22Rv1 (cell line): Measurements from ENCODE around the gene NDUFV2.

ENCODE experiments used
- CTCF ChIP-seq: fragments of 450-650 bp; IDR thresholded peaks from 2 replicates; pipeline ENCODE4 v1.5.1; 2017; ENCODE audit warnings: mild to moderate bottlenecking
- ZFX ChIP-seq: fragments of 450-650 bp; IDR thresholded peaks from 2 replicates; pipeline ENCODE4 v1.6.1; 2017; ENCODE audit warnings: antibody characterized with exemption, borderline replicate concordance

- no peak for TF ChIP-seq CTCF
- TF ChIP-seq ZFX, result no peak
These were observed 71.8 kb downstream of the NDUFV2 start for GRCh38 chr18:9174302-9174701.
